GM20000 (cell line): ENCODE results near the gene HIP1.

Experiments
- DNase-seq: peaks from one replicate; pipeline ENCODE4 v3.0.0; 2012; ENCODE audit warnings: low spot score
- TF ChIP-seq, protein P1 (sequence below): IDR thresholded peaks from 2 replicates; pipeline ENCODE4 v1.5.1; 2012; ENCODE audit warnings: mild to moderate bottlenecking, control low read depth; ENCODE audit errors: extremely low read depth, missing control alignments

The HIP1 gene

DNA sequence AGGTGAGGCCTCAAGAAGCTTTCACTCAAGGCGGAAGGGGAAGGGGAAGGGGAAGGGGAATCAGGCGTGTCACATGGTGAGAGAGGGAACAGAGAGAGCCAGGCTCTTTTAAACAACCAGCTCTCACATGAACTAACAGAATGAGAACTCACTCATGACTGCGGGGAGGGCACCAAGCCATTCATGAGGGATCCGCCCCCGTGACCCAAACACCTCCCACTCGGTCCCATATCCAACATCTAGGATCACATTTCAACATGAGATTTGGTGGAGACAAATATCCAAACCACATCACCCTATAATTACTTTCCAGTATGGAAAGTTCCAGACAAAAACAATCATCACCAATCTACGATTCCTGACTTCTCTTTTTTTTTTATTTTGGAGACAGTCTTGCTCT is 22.9 kb downstream of the HIP1 start:
- TF ChIP-seq, protein P1, sequence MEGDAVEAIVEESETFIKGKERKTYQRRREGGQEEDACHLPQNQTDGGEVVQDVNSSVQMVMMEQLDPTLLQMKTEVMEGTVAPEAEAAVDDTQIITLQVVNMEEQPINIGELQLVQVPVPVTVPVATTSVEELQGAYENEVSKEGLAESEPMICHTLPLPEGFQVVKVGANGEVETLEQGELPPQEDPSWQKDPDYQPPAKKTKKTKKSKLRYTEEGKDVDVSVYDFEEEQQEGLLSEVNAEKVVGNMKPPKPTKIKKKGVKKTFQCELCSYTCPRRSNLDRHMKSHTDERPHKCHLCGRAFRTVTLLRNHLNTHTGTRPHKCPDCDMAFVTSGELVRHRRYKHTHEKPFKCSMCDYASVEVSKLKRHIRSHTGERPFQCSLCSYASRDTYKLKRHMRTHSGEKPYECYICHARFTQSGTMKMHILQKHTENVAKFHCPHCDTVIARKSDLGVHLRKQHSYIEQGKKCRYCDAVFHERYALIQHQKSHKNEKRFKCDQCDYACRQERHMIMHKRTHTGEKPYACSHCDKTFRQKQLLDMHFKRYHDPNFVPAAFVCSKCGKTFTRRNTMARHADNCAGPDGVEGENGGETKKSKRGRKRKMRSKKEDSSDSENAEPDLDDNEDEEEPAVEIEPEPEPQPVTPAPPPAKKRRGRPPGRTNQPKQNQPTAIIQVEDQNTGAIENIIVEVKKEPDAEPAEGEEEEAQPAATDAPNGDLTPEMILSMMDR, result no peak
- no peak for DNase-seq

- DNase-seq, result no peak
- TF ChIP-seq, protein P1, result no peak
Measured at GRCh38 chr7:75712517-75713361, 26.0 kb downstream of the HIP1 start.

GRCh38 chr7:75711656-75712514 is 26.9 kb downstream of the HIP1 start:
- DNase-seq, result no peak
- TF ChIP-seq, protein P1, result no peak

DNA sequence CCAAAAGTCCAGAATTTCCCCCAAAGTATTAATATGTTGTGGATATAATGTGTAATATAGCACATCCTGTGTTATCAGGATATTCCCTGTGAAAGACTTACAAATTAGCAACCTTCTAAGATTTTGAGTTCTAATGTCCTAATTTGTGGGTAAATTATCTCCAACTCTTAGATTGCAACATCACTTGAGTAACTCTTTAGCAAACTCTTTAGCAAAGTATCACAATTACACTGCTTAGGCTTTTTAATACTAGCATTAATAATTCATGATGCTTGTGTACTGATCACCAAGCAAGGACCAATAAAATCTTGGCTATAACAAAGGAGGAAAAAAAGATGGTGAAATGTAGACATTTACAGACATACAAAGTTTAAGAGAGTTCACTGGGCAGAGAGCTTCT is 27.7 kb downstream of the HIP1 start:
- TF ChIP-seq, protein P1, result no peak
- DNase-seq, result no peak

GRCh38 chr7:75704928-75705327 is 33.8 kb downstream of the HIP1 start:
- TF ChIP-seq, protein P1, result no peak
- DNase-seq, result no peak

DNA sequence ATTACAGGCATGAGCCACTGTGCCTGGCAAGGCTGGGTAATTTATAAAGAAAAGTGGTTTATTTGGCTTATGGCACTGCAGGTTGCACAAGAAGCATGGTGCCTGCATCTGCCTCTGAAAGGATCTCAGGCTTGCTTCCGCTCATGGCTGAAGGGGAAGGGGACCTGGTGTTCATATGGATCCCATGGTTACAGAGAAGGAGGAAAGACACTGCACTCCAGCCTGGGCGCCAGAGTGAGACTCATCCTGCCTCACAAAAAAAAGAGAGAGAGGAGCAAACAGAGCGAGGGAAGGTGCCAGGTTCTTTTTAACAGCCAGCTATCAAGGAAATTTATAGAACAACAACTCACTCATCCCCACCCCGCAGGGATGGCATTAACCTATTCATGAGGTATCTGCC is 36.2 kb downstream of the HIP1 start:
- DNase-seq, result no peak
- TF ChIP-seq, protein P1, result no peak

- TF ChIP-seq, protein P1, result no peak
- DNase-seq, result no peak
Measured at GRCh38 chr7:75699993-75700392, 38.7 kb downstream of the HIP1 start.
